GM13976 (cell line): Measurements from ENCODE around the gene SCYGR5.
"Not testable (repeated sequence)": the region's sequence is repeated elsewhere in the genome, so short reads cannot be mapped to it uniquely, and the experiment has no call there.

Experiments used
- DNase-seq: peaks from one replicate; pipeline ENCODE4 v3.0.0; 2012; ENCODE audit warnings: low spot score
- in situ Hi-C: fragments of 300-500 bp; cut with MboI; formaldehyde crosslinking; loops from one replicate; pipeline ENCODE4 v1.12.0; 2022; ENCODE audit warnings: low sequenced_read_pairs, mixed read lengths, inconsistent platforms; ENCODE audit not compliant: unreplicated experiment
- TF ChIP-seq, protein P1 (sequence below): IDR thresholded peaks from 2 replicates; pipeline ENCODE4 v1.5.1; 2012; ENCODE audit warnings: borderline replicate concordance, mild to moderate bottlenecking; ENCODE audit not compliant: insufficient read depth; ENCODE audit errors: extremely low read depth, missing control alignments, control extremely low read depth

Gene SCYGR5, protein sequence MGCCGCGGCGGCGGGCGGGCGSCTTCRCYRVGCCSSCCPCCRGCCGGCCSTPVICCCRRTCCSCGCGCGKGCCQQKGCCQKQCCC

DNA sequence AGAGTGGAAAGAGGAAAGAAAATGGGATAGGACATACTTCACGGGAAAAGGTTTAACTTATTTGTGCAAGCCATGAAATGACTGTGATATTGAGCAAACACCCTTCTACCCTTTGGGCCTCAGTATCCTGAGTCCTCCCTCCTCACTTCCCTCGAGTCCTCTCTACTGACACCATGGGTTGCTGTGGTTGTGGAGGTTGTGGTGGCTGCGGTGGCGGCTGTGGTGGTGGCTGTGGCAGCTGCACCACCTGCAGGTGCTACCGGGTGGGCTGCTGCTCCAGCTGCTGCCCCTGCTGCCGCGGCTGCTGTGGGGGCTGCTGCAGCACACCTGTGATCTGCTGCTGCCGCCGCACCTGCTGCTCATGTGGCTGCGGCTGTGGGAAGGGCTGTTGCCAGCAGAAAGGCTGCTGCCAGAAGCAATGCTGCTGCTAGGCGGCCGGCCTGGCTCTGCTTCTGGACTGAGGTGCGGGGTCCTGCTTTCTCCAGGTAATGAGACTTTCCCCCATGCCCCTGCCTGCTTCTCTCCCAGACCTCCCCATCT, at the start of gene SCYGR5:
TSS of gene SCYGR5 (plus strand) at position 174 of the 540 bp plus-strand sequence. CDS start at position 174, 0 bp downstream.
- in situ Hi-C loops: loop anchor here (10.0 kb wide), 1 partner anchor 198 kb away; no protein-coding TSS in a partner anchor
- DNase-seq: not testable (repeated sequence)

DNA sequence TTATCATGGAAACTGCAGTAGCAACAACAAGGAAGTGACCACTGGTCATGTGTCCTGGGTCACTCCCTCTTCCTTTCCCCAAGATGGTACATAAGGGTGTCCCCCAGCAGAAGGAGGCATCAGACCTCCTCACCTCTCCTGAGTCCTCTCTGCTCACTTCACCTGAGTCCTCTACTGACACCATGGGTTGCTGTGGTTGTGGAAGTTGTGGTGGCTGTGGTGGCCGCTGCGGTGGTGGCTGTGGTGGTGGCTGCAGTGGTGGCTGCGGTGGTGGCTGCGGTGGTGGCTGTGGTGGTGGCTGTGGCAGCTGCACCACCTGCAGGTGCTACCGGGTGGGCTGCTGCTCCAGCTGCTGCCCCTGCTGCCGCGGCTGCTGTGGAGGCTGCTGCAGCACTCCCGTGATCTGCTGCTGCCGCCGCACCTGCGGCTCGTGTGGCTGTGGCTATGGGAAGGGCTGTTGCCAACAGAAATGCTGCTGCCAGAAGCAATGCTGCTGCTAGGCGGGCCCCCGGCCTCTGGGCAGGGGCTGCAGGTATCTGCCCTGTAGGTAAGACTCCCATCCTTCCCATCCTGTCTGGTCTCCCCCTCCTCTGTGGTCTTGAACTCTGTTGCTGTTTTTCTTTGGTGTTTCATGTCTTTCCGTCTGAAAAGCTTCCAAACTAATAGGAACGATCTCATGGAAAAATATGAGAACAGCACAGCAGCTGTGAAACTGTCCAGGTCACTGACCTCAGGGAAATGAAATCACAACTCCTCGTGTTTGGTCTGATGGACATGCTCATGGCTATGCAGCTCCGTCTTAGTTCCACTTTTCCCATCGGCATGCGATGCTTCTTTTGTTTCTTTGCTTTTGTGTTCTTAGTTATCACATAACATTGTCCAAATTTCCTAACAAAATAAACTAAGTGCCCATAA, 49.0 kb upstream of the SCYGR5 start, which contains the start of gene SCYGR4:
TSS of gene SCYGR4 (plus strand) at position 183 of the 915 bp plus-strand sequence. CDS start at position 183, 0 bp downstream.
- in situ Hi-C loops: no loop called here

DNA sequence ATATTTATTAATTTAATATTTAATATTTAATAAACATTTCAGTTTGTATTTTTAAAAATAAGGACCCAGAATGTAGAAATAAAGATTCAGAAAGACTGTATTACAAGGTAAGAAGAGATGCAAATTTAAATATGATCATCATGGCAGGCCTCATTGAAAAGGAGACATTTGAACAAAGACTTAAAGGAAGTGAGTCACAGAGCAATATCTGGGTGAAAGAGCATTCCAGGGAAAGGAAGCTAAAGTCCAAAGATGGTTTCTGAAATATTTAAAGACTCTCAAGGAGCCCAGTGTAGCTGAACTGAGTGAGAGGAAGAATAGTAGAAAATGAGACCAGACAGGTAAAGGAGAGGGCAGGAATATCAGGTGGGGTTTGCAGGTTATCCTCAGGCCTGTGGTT, 43.4 kb upstream of the SCYGR5 start:
- TF ChIP-seq, protein P1, sequence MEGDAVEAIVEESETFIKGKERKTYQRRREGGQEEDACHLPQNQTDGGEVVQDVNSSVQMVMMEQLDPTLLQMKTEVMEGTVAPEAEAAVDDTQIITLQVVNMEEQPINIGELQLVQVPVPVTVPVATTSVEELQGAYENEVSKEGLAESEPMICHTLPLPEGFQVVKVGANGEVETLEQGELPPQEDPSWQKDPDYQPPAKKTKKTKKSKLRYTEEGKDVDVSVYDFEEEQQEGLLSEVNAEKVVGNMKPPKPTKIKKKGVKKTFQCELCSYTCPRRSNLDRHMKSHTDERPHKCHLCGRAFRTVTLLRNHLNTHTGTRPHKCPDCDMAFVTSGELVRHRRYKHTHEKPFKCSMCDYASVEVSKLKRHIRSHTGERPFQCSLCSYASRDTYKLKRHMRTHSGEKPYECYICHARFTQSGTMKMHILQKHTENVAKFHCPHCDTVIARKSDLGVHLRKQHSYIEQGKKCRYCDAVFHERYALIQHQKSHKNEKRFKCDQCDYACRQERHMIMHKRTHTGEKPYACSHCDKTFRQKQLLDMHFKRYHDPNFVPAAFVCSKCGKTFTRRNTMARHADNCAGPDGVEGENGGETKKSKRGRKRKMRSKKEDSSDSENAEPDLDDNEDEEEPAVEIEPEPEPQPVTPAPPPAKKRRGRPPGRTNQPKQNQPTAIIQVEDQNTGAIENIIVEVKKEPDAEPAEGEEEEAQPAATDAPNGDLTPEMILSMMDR: no peak
- in situ Hi-C loops: no loop called here
- DNase-seq: no peak

More for the DNA sequence above, 49.0 kb upstream of the SCYGR5 start, which contains the start of gene SCYGR4:
- DNase-seq: no peak
- TF ChIP-seq, protein P1: no peak

DNA sequence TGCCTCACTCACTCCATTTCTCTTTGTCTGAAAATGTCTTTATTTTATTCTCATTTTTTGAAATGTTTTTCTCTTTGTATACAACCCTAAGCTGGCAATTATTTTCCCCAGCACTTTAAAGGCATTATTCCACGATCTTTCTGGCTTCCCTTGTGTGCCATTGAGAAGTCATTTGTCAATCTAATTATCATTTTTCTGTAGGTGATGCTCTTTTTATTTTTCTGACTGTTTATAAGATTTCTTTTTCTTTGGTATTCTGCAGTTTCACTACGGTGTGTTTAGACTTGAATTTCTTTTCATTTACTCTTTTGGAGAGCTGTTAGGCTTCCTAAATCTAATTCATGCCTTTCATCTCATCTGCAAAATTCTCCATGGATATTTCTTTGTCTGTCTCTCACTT, 41.2 kb upstream of the SCYGR5 start:
- no peak for DNase-seq
- TF ChIP-seq, protein P1: no peak
- in situ Hi-C loops: no loop called here

DNA sequence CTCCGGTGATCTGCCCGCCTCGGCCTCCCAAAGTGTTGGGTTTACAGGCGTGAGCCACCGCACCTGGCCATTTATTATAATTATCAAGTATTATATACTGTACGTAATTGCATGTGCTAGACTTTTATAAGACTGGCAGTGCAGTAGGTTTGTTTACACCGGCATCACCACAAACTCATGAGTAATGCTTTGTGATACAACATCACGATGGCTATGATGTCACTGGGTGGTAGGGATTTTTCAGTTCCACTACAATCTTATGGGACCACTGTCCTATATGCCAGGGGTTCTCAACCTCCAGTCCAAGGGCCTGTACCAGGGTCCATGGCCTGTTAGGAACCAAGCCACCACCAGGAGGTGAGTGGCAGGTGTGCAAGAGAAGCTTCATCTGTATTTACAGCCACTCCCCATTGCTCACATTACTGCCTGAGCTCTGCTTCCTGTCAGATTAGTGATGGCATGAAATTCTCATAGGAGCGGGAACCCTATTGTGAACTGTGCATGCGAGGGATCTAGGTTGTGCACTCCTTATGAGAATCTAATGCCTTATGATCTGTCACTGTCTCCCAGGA, 39.9 kb upstream of the SCYGR5 start:
- in situ Hi-C loops: no loop called here
- TF ChIP-seq, protein P1: no peak
- DNase-seq: no peak

DNA sequence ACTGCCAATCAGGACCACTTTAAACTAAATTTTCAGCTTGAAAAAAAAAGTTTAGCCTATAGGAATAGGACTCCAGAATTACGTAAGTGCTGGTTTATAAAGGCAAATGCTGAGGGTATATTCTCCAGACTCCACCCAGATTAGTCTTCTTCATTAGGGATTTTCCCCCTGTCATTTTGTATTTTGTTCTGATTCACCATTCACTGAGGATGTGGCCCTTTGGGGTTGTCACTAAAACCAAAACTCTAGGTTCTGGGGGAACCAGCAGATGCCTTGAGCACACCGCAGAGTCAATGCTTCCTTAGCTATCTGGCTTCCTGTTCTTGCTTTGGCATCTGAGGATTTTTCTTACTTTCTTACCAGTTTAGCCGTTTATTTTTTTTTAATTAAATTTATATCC, 38.8 kb upstream of the SCYGR5 start:
- TF ChIP-seq, protein P1: no peak
- in situ Hi-C loops: no loop called here
- no peak for DNase-seq
